Neural progenitor cell (in vitro differentiated cells): ENCODE measurements around the gene ADSS1. TPM values are rescaled to one million over a fixed set of nuclear protein-coding genes. Genes with fewer than 3 reads are reported as not detected.
A peak's percentile ranks its signal among the peaks of the same experiment; 100 is the strongest.
"Not testable (repeated sequence)": the region's sequence is repeated elsewhere in the genome, so short reads cannot be mapped to it uniquely, and the experiment has no call there.

Source experiments
- DNase-seq: peaks from one replicate; pipeline ENCODE4 v3.0.0-alpha.2; 2016; ENCODE audit warnings: low spot score
- H2AFZ ChIP-seq: fragments of 200-600 bp; sonication (generic); replicated peaks from 2 replicates; pipeline ENCODE4 v1.6.1; 2016; ENCODE audit warnings: antibody characterized with exemption
- H3F3A ChIP-seq: fragments of 200-600 bp; sonication (generic); 2 replicates; pipeline ENCODE4 v1.6.1; 2016; ENCODE audit warnings: antibody characterized with exemption, low read depth
- H3K27ac ChIP-seq: fragments of 200-600 bp; sonication (generic); 2 replicates; pipeline ENCODE4 v1.5.1; 2016; ENCODE audit warnings: mild to moderate bottlenecking
- H3K27me3 ChIP-seq: fragments of 200-600 bp; sonication (generic); 2 replicates; pipeline ENCODE4 v1.6.1; 2016; ENCODE audit warnings: mild to moderate bottlenecking, moderate library complexity
- H3K36me3 ChIP-seq: fragments of 200-600 bp; sonication (generic); 2 replicates; pipeline ENCODE4 v1.5.1; 2016
- H3K4me1 ChIP-seq: fragments of 200-600 bp; sonication (generic); 2 replicates; pipeline ENCODE4 v1.6.1; 2016; ENCODE audit warnings: mixed run types
- H3K4me2 ChIP-seq: fragments of 200-600 bp; sonication (generic); 2 replicates; pipeline ENCODE4 v1.6.1; 2016
- H3K4me3 ChIP-seq: fragments of 200-600 bp; sonication (generic); 2 replicates; pipeline ENCODE4 v1.5.1; 2016
- H3K79me2 ChIP-seq: fragments of 200-600 bp; sonication (generic); 2 replicates; pipeline ENCODE4 v1.6.1; 2016; ENCODE audit warnings: low read depth
- H3K9ac ChIP-seq: fragments of 200-600 bp; sonication (generic); 2 replicates; pipeline ENCODE4 v1.6.1; 2016
- H3K9me3 ChIP-seq: fragments of 200-600 bp; sonication (generic); 2 replicates; pipeline ENCODE4 v1.5.1; 2016; ENCODE audit warnings: low read depth
- H4K20me1 ChIP-seq: fragments of 200-600 bp; sonication (generic); 2 replicates; pipeline ENCODE4 v1.6.1; 2016; ENCODE audit warnings: low read depth
- H3K27ac Mint-ChIP-seq: 3 replicates; pipeline ENCODE4 v1.8.0; 2021; ENCODE audit warnings: mixed read lengths
- H3K27me3 Mint-ChIP-seq: 2 replicates; pipeline ENCODE4 v1.8.0; 2022; ENCODE audit warnings: low read depth, mild to moderate bottlenecking, inconsistent platforms, moderate library complexity, mixed read lengths; ENCODE audit not compliant: insufficient read depth
- H3K36me3 Mint-ChIP-seq: 3 replicates; pipeline ENCODE4 v1.8.0; 2021; ENCODE audit warnings: mixed read lengths
- H3K4me1 Mint-ChIP-seq: 3 replicates; pipeline ENCODE4 v1.8.0; 2021; ENCODE audit warnings: mixed read lengths
- H3K4me3 Mint-ChIP-seq: 3 replicates; pipeline ENCODE4 v1.8.0; 2021; ENCODE audit warnings: mild to moderate bottlenecking, moderate library complexity, mixed read lengths
- H3K9me3 Mint-ChIP-seq: 3 replicates; pipeline ENCODE4 v1.8.0; 2020; ENCODE audit warnings: mixed read lengths
- EZH2 ChIP-seq: fragments of 200-600 bp; sonication (generic); IDR thresholded peaks from 2 replicates; pipeline ENCODE4 v1.6.1; 2017; ENCODE audit warnings: antibody characterized with exemption, mild to moderate bottlenecking, moderate library complexity
- EZH2phosphoT487 ChIP-seq: fragments of 200-600 bp; sonication (generic); IDR thresholded peaks from 2 replicates; pipeline ENCODE4 v1.6.1; 2017; ENCODE audit warnings: antibody characterized with exemption
- total RNA-seq: library from RNA; depleted of rRNA; stranded (reverse); fragments of >200 nt; gene quantifications from 2 replicates; pipeline ENCODE4 v1.2.3, GENCODE V29; 2015; ENCODE audit warnings: low replicate concordance
- TF ChIP-seq, protein P1 (sequence below): fragments of 200-600 bp; sonication (generic); IDR thresholded peaks from 2 replicates; pipeline ENCODE4 v1.5.1; 2017; ENCODE audit warnings: antibody characterized with exemption, mild to moderate bottlenecking

The ADSS1 gene
- total RNA-seq, 1 donor from 2014 or later = 26.4 TPM

DNA sequence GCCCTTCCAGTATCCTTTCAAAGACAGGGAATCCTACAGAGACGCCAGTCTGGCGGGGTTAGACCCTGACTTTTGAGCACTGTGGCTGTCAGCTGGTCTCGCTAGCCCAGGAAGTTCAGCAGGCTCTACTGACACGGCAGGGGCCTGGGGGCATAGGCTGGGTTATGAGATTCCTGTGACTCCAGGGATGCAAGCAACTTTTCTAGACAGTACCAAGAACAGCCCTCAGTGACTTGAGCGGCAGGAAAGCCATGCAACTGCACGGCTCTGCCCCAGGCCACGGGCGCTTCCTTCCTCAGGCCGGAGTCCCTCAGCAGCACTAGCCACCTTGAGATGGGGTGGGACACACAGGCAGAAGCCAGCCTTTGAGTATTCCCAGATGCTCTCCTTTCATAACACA, 23.8 kb downstream of the ADSS1 start:
- Histone ChIP-seq H3K36me3 (no peaks in the 10 kb centered on the region), H3K4me3 (no peak overlapping the region), H3K9me3 (no peaks in the 10 kb centered on the region), H3K4me2 (peak overlapping the region; percentile 10), H3F3A (peaks cover 21% of the 10 kb centered on the region), H3K27me3 (no peaks in the 10 kb centered on the region), H3K79me2 (no peaks in the 10 kb centered on the region), H4K20me1 (no peaks in the 10 kb centered on the region), H3K27ac (no peak overlapping the region), H3K4me1 (peaks cover 8% of the 10 kb centered on the region), H3K9ac (no peak overlapping the region), H2AFZ (no peak overlapping the region)
- Mint-ChIP-seq H3K27ac (no peak overlapping the region), H3K4me3 (no peak overlapping the region), H3K4me1 (peaks cover 41% of the 10 kb centered on the region), H3K9me3 (peaks cover 9% of the 10 kb centered on the region), H3K36me3 (peaks cover 7% of the 10 kb centered on the region), H3K27me3 (peaks cover 10% of the 10 kb centered on the region)
- TF ChIP-seq EZH2phosphoT487 = no peak
- TF ChIP-seq, protein P1, sequence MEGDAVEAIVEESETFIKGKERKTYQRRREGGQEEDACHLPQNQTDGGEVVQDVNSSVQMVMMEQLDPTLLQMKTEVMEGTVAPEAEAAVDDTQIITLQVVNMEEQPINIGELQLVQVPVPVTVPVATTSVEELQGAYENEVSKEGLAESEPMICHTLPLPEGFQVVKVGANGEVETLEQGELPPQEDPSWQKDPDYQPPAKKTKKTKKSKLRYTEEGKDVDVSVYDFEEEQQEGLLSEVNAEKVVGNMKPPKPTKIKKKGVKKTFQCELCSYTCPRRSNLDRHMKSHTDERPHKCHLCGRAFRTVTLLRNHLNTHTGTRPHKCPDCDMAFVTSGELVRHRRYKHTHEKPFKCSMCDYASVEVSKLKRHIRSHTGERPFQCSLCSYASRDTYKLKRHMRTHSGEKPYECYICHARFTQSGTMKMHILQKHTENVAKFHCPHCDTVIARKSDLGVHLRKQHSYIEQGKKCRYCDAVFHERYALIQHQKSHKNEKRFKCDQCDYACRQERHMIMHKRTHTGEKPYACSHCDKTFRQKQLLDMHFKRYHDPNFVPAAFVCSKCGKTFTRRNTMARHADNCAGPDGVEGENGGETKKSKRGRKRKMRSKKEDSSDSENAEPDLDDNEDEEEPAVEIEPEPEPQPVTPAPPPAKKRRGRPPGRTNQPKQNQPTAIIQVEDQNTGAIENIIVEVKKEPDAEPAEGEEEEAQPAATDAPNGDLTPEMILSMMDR = no peak
- TF ChIP-seq EZH2 = no peak
- DNase-seq = no peak

DNA sequence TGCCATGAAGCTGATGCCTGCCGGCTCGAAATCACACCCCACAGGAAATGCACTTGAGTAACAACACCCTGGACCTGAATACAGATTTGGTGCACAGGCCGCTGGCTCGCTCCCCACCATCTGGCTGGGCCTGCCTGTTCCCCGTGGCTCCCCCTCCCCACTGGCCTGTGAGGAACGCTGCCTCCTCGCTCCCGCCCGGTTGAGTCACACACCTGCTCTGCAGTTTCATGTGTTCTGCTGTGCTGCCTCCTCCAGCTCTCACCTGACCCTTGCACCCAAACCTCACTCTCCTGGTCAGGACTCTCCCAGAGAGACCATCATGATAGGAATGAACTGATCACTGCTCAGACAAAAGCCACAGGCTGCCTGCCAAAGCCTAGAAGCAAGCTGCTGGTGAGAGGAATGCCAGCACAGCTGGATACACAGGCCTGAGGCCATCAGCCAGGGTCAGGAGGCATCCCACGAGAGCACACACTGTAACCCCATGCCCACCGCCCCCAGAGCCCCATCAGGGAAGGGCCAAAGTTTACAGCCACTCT, 25.2 kb downstream of the ADSS1 start:
- Histone ChIP-seq H3K27me3 (no peaks in the 10 kb centered on the region), H2AFZ (no peak overlapping the region), H3K4me1 (peaks cover 11% of the 10 kb centered on the region), H3K4me3 (no peak overlapping the region), H3K27ac (no peak overlapping the region), H4K20me1 (peaks cover 11% of the 10 kb centered on the region), H3K79me2 (peaks cover 12% of the 10 kb centered on the region), H3K9me3 (no peaks in the 10 kb centered on the region), H3K4me2 (no peak overlapping the region), H3F3A (peaks cover 21% of the 10 kb centered on the region), H3K9ac (no peak overlapping the region), H3K36me3 (no peaks in the 10 kb centered on the region)
- DNase-seq = peak; percentile 42
- peaks cover 4% of the 10 kb centered on the region for H3K36me3 Mint-ChIP-seq
- H3K27me3 Mint-ChIP-seq = peaks cover 8% of the 10 kb centered on the region
- H3K4me1 Mint-ChIP-seq = peaks cover 37% of the 10 kb centered on the region
- no peak overlapping the region for H3K4me3 Mint-ChIP-seq
- peaks cover 9% of the 10 kb centered on the region for H3K9me3 Mint-ChIP-seq
- H3K27ac Mint-ChIP-seq = peak overlapping the region; percentile 70
- TF ChIP-seq EZH2phosphoT487 = no peak
- TF ChIP-seq EZH2 = no peak
- TF ChIP-seq, protein P1 = no peak

GRCh38 chr14:104750056-104750752, 26.2 kb downstream of the ADSS1 start:
- Mint-ChIP-seq H3K9me3 (peaks cover 9% of the 10 kb centered on the region), H3K4me3 (peak overlapping the region; percentile 43), H3K36me3 (peaks cover 4% of the 10 kb centered on the region), H3K27me3 (peaks cover 8% of the 10 kb centered on the region), H3K27ac (peak overlapping the region; percentile 72), H3K4me1 (peaks cover 41% of the 10 kb centered on the region)
- DNase-seq = no peak
- no peak overlapping the region for H3K4me3 ChIP-seq
- peaks cover 15% of the 10 kb centered on the region for H3K4me1 ChIP-seq
- H3K27me3 ChIP-seq = no peaks in the 10 kb centered on the region
- H3K27ac ChIP-seq = no peak overlapping the region
- H2AFZ ChIP-seq = no peak overlapping the region
- H3K9ac ChIP-seq = no peak overlapping the region
- peaks cover 22% of the 10 kb centered on the region for H3K79me2 ChIP-seq
- H3K9me3 ChIP-seq = no peaks in the 10 kb centered on the region
- H3K4me2 ChIP-seq = no peak overlapping the region
- H3F3A ChIP-seq = peaks cover 21% of the 10 kb centered on the region
- TF ChIP-seq EZH2phosphoT487 (no peak), EZH2 (no peak)
- TF ChIP-seq, protein P1 = no peak
- H4K20me1 ChIP-seq = peaks cover 22% of the 10 kb centered on the region
- H3K36me3 ChIP-seq = no peaks in the 10 kb centered on the region

- H3K27me3 ChIP-seq, DNase-seq, H3K27ac Mint-ChIP-seq, H2AFZ ChIP-seq, H3K9me3 Mint-ChIP-seq, H3K27ac ChIP-seq, H3K9me3 ChIP-seq, H3K4me3 ChIP-seq, H3K9ac ChIP-seq, H3K27me3 Mint-ChIP-seq, H3K36me3 Mint-ChIP-seq, H3K4me2 ChIP-seq, H3K36me3 ChIP-seq: not testable (repeated sequence)
- Histone ChIP-seq H4K20me1 (peaks cover 27% of the 10 kb centered on the region), H3F3A (peaks cover 21% of the 10 kb centered on the region), H3K4me1 (peaks cover 15% of the 10 kb centered on the region), H3K79me2 (peaks cover 27% of the 10 kb centered on the region)
- H3K4me1 Mint-ChIP-seq = peaks cover 43% of the 10 kb centered on the region
- peak overlapping the region; percentile 52 for H3K4me3 Mint-ChIP-seq
These were observed 26.7 kb downstream of the ADSS1 start for GRCh38 chr14:104750753-104751057.
